Ovary (tissue), 9 donors: Measurements from ENCODE around the gene C1orf141. TPM values are rescaled to one million over a fixed set of nuclear protein-coding genes. Genes with fewer than 3 reads are reported as not detected.
"Not testable (repeated sequence)": the region's sequence is repeated elsewhere in the genome, so short reads cannot be mapped to it uniquely, and the experiment has no call there.

Source experiments
- DNase-seq, 5 donors: peaks; one replicate each; pipeline ENCODE4 v3.0.0-alpha.2; 2019 to 2020
- H3K27ac ChIP-seq, 2 donors: fragments of 200-600 bp; one replicate each; pipeline versions ENCODE4 v1.5.1 to v1.8.0; 2019 to 2022
- H3K27me3 ChIP-seq: fragments of 200-600 bp; one replicate; pipeline ENCODE4 v1.8.0; 2022
- H3K36me3 ChIP-seq: fragments of 200-600 bp; sonication (generic); one replicate; pipeline ENCODE4 v1.5.1; 2019
- H3K4me1 ChIP-seq: one replicate; pipeline ENCODE4 v1.8.1; 2013; ENCODE audit warnings: mild to moderate bottlenecking, moderate library complexity; ENCODE audit not compliant: insufficient read depth
- H3K4me3 ChIP-seq: fragments of 200-600 bp; sonication (generic); one replicate; pipeline ENCODE4 v1.5.1; 2017
- H3K9me3 ChIP-seq, 2 donors: fragments of 200-600 bp in 1 of 2; sonication (generic) in 1 of 2; one replicate each; pipeline versions ENCODE4 v1.5.1 to v1.8.1; 2013 to 2019; ENCODE audit warnings: mild to moderate bottlenecking in 1 of 2, moderate library complexity in 1 of 2
- EP300 ChIP-seq: sonication (generic); formaldehyde crosslinking; IDR thresholded peaks from one replicate; pipeline ENCODE4 v1.6.1; 2017; ENCODE audit warnings: antibody characterized with exemption
- POLR2A ChIP-seq: fragments of 450-650 bp; IDR thresholded peaks from one replicate; pipeline ENCODE4 v1.6.1; 2017; ENCODE audit warnings: antibody characterized with exemption, mild to moderate bottlenecking, moderate library complexity
- WGBS, 3 donors: extraction: QIAGEN DNeasy Blood & Tissue Kit in 1 of 3; methylation state at CpG; one replicate each; pipeline versions ENCODE4 v1.1.5 to v1.1.7; 2013 to 2017; 5-methylcytosine and 5-hydroxymethylcytosine counted together
- intact Hi-C, 4 donors: fragments of 100-400 bp; cut with DNase I; formaldehyde crosslinking; loops; one replicate each; pipeline versions ENCODE4 v1.11.0 to v1.15.1; 2022 to 2023
- polyA plus RNA-seq, 2 donors: library from polyadenylated mRNA; stranded (reverse); fragments of 200-250 nt in 1 of 2; fragments of 350-450 nt in 1 of 2; fragmentation: Illumina TruSeq in 1 of 2; extraction: RNeasy Lipid Tissue Mini Kit (QIAGEN cat#74804) in 1 of 2; gene quantifications; one replicate each; pipeline ENCODE4 v1.2.3, GENCODE V29; 2013 to 2014
- total RNA-seq, 7 donors: library from RNA; depleted of rRNA in 2 of 7; stranded (reverse); fragments of >200 nt in 2 of 7; fragmentation: NEBNext Ultra II Directional in 3 of 7; extraction: Animal tissue kit (Norgen Biotek cat#: 25700) in 3 of 7; gene quantifications; one replicate each; pipeline versions ENCODE4 v1.1.0 to v1.2.4, GENCODE V29; 2016 to 2023
- TF ChIP-seq, protein P1 (sequence below), 3 donors: fragments of 450-650 bp in 2 of 3; fragments of 200-600 bp in 1 of 3; IDR thresholded peaks; one replicate each; pipeline versions ENCODE4 v1.5.1 to v1.8.0; 2016 to 2022; ENCODE audit warnings: antibody characterized with exemption in 3 of 3, mild to moderate bottlenecking in 1 of 3
- donor health status: DM: no; HTN: no; CAD: no; lungs with moderate emphysema.
- donor health status: DM: no; HTN: no; CAD: no.
- donor health status: Bipolar disorder and iron deficiency.
- donor health status: DM: yes; HTN: yes; CAD: no.
- donor health status: DM: no; HTN: no; CAD: no.
- donor health status: DM: yes; HTN: yes; CAD: no.

The C1orf141 gene
- total and polyA plus RNA-seq, 9 donors, result 0.24 to 11.2 (median 0.75) TPM; not detected in 3

DNA sequence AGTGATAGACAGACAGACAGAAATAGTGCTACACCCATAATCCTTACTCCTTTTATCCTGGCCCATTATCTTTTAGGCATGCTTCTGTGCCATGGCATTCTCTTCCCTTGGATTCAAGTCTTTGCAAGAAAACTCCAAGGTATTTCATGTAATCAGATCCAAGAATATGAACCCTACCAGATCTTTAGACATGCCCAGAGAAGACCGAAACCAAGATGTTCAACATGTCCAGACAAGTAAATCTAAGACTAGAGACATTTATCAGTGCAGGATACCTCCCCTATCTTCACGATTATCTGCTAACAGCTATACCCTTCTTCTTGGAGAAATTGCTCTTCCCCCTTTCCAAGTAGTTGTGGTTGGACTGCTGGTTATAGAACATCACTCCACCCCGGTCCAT is 11.8 kb upstream of the C1orf141 start:
- TF ChIP-seq, protein P1, sequence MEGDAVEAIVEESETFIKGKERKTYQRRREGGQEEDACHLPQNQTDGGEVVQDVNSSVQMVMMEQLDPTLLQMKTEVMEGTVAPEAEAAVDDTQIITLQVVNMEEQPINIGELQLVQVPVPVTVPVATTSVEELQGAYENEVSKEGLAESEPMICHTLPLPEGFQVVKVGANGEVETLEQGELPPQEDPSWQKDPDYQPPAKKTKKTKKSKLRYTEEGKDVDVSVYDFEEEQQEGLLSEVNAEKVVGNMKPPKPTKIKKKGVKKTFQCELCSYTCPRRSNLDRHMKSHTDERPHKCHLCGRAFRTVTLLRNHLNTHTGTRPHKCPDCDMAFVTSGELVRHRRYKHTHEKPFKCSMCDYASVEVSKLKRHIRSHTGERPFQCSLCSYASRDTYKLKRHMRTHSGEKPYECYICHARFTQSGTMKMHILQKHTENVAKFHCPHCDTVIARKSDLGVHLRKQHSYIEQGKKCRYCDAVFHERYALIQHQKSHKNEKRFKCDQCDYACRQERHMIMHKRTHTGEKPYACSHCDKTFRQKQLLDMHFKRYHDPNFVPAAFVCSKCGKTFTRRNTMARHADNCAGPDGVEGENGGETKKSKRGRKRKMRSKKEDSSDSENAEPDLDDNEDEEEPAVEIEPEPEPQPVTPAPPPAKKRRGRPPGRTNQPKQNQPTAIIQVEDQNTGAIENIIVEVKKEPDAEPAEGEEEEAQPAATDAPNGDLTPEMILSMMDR (IDR thresholded peaks at IDR 0.05), result no peak
- no peak for TF ChIP-seq EP300
- TF ChIP-seq POLR2A, result no peak
- H3K4me1 ChIP-seq, result no peaks in the 10 kb centered on the region
- H3K4me3 ChIP-seq, result no peak overlapping the region
- DNase-seq, result no peak
- H3K9me3 ChIP-seq, result no peaks in the 10 kb centered on the region
- H3K36me3 ChIP-seq, result no peaks in the 10 kb centered on the region
- 91 to 95% (median 94%) methylated on average over 3 of the region's 3 CpGs for WGBS, 3 donors
- H3K27ac ChIP-seq, result no peak overlapping the region
- intact Hi-C loops, result loop anchor here (5.0 to 10.0 kb wide), 3 partner anchors 152 to 382 kb away; no protein-coding TSS in a partner anchor
- no peaks in the 10 kb centered on the region for H3K27me3 ChIP-seq

DNA sequence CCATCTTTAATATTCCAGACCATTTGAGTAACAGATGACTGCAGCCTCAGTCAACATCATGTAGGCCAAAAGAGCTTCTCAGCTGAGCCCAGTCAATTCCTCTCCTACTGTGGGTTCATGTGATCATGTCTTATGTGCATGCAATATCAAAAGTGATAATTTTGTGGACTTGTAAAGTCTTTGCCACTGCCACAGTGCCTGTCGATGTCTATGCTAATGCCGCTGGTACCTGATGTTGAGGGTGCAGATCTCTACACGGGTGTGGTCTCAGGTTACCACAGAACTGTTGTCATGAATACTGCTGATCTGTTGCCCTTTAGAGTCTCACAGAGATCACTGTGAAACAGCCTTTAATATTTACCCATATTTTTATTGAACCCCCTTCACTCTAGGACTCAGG is 11.3 kb upstream of the C1orf141 start:
- Histone ChIP-seq H3K27ac (no peak overlapping the region), H3K27me3 (no peaks in the 10 kb centered on the region), H3K36me3 (no peaks in the 10 kb centered on the region), H3K9me3 (no peaks in the 10 kb centered on the region), H3K4me1 (no peaks in the 10 kb centered on the region), H3K4me3 (no peak overlapping the region)
- intact Hi-C loops, result loop anchor here (5.0 to 10.0 kb wide), 3 partner anchors 151 to 381 kb away; no protein-coding TSS in a partner anchor
- no peak for TF ChIP-seq POLR2A
- TF ChIP-seq EP300, result no peak
- TF ChIP-seq, protein P1 (IDR thresholded peaks at IDR 0.05), result no peak
- no peak for DNase-seq
- WGBS, 3 donors, result 95 to 97% (median 96%) methylated on average over 3 of the region's 3 CpGs

DNA sequence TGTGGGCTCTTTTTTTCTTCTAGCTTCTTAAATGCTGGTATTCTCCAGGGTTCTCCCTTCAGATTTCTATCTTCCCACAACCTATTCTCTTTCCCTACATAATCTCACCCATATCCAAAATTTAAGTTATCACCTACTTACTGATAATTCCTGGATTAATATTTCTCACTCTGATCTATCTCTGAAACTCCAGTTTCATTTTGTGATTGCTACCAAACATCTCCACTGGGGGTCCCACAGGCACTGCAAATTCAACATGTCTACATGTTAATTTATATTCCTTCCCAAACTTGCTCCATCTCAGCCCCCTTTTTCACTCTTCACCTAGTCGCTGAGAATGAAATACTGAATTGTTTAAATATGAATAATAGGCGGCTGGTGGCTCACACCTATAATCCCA is 9.9 kb upstream of the C1orf141 start:
- H3K4me3 ChIP-seq, result no peak overlapping the region
- no peak overlapping the region for H3K27ac ChIP-seq
- H3K36me3 ChIP-seq, result no peaks in the 10 kb centered on the region
- H3K9me3 ChIP-seq, result no peaks in the 10 kb centered on the region
- H3K4me1 ChIP-seq, result no peaks in the 10 kb centered on the region
- H3K27me3 ChIP-seq, result no peaks in the 10 kb centered on the region
- TF ChIP-seq POLR2A, result no peak
- intact Hi-C loops, result loop anchor here (5.0 to 10.0 kb wide), 3 partner anchors 150 to 380 kb away; no protein-coding TSS in a partner anchor
- no peak for DNase-seq
- WGBS, 3 donors, result 77 to 87% (median 85%) methylated on average over 2 of the region's 2 CpGs

DNA sequence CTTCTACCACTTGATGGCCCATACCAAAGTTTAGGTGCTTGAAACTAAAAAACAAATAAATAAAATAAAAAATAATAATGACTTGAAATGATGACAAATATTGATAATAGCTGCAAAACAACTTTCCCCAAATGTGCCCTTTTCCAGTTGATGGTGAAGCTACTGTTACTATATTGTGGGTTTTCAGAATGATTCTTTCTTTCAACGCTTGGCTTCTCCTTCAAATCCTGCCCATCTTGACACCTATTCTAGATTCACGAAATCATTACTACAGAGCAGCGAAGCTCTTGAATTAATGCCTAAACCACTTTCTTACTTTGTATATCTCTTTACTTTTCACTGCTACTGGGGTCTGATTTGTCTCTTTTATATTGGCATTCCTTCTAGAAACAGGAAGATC is 9.2 kb upstream of the C1orf141 start:
- no peak for DNase-seq
- Histone ChIP-seq H3K4me1 (no peaks in the 10 kb centered on the region), H3K27me3 (no peaks in the 10 kb centered on the region), H3K27ac (no peak overlapping the region), H3K9me3 (no peaks in the 10 kb centered on the region), H3K4me3 (no peak overlapping the region), H3K36me3 (no peaks in the 10 kb centered on the region)
- intact Hi-C loops, result loop anchor here in 3 of 4 donors (10.0 kb wide), 2 partner anchors 149 to 379 kb away; no protein-coding TSS in a partner anchor
- TF ChIP-seq EP300, result no peak
- TF ChIP-seq, protein P1 (IDR thresholded peaks at IDR 0.05), result no peak
- TF ChIP-seq POLR2A, result no peak
- 85 to 91% (median 87%) methylated on average over 3 of the region's 3 CpGs for WGBS, 3 donors

DNA sequence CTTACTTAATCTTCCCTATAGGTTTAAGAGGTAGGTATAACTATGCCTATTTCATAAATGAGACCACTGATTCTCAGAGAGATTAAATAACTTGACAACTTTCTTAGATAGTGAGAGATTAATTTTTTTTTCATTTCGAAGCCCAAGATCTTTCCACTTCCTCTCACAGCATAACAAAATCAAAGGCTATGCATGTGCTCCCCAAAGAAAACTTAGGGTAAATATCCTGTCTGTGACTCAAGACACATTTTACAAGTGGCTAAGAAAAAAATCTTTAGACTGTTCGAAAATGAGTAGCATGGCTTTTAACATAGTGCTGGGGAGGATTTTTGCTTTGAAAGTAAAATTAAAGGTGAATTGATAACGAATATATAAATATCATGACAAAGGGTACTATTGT is 8.2 kb upstream of the C1orf141 start:
- 77 to 85% (median 81%) methylated on average over 3 of the region's 3 CpGs for WGBS, 3 donors
- no peaks in the 10 kb centered on the region for H3K4me1 ChIP-seq
- H3K4me3 ChIP-seq, result no peak overlapping the region
- H3K36me3 ChIP-seq, result no peaks in the 10 kb centered on the region
- H3K27me3 ChIP-seq, result no peaks in the 10 kb centered on the region
- H3K9me3 ChIP-seq, result no peaks in the 10 kb centered on the region
- no peak for DNase-seq
- no peak for TF ChIP-seq EP300
- TF ChIP-seq, protein P1 (IDR thresholded peaks at IDR 0.05), result no peak
- TF ChIP-seq POLR2A, result no peak
- H3K27ac ChIP-seq, result no peak overlapping the region
- intact Hi-C loops, result loop anchor here in 3 of 4 donors (10.0 kb wide), 2 partner anchors 148 to 378 kb away; no protein-coding TSS in a partner anchor

DNA sequence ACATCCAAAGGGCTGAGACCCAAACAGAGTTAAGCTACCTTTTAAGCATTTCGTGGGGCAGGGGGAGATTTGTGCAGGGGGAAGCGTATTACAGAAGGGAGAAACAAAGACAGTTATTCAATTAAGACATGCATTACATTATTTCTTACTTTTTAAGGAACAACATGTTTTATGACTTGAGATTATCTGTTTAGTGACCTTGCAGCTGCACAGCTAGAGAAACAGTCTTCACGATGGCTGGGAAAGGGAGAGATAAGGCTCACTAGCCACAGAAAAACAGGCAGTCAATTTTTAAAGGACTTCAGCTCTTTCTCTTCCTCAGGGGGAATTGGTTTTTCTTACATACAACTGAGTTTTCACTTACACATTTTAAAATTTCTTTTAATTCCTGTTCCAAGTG is 7.1 kb upstream of the C1orf141 start:
- H3K27me3 ChIP-seq, H3K36me3 ChIP-seq, H3K27ac ChIP-seq, H3K9me3 ChIP-seq, H3K4me1 ChIP-seq, DNase-seq, H3K4me3 ChIP-seq: not testable (repeated sequence)
- 11 to 22% (median 14%) methylated on average over 3 of the region's 3 CpGs for WGBS, 3 donors
- intact Hi-C loops, result loop anchor here in 3 of 4 donors (10.0 kb wide), 2 partner anchors 147 to 377 kb away; no protein-coding TSS in a partner anchor
